A549 (cell line): ENCODE data around the gene KLHDC7B. TPM values are rescaled to one million over a fixed set of nuclear protein-coding genes. Genes with fewer than 3 reads are reported as not detected.

Experiments
- ATAC-seq, 2 experiments: fragments of 200-7000 bp in 1 of 2; fragments of >200 bp in 1 of 2; cut with Nextera tagmentation in 1 of 2; cut with Tn5 transposase in 1 of 2; 3 replicates each; pipeline versions ENCODE4 v1.8.0 to v1.9.1; 2018 to 2020; ENCODE audit warnings: mild to moderate bottlenecking in 1 of 2, moderate library complexity in 1 of 2
- CTCF ChIA-PET: fragments of 300-600 bp; sonication (Branson Sonifier 250); formaldehyde crosslinking; extraction: SDS; loops from one replicate; lab custom pipeline; 2021; ENCODE audit warnings: antibody characterized with exemption, inconsistent platforms; lab: Yijun Ruan, JAX
- POLR2A ChIA-PET: fragments of 350-600 bp; formaldehyde crosslinking; extraction: SDS; loops from one replicate; lab custom pipeline; 2021; ENCODE audit warnings: antibody characterized with exemption, inconsistent platforms; lab: Yijun Ruan, JAX
- DNase-seq, 2 experiments: peaks; one replicate each; pipeline versions ENCODE4 v3.0.0 to v3.0.0-alpha.2; 2011 to 2016; ENCODE audit warnings: low read depth in 1 of 2, low spot score in 1 of 2
- FAIRE-seq: peaks from 2 replicates; lab custom pipeline; 2011; peaks lifted over from hg19 to GRCh38; lab: Jason Lieb, UNC
- H3K27ac ChIP-seq, 2 experiments: fragments of >200 bp; sonication (Bioruptor Twin); formaldehyde crosslinking; 3 replicates each; pipeline ENCODE4 v1.5.1; 2016 to 2017
- H3K4me1 ChIP-seq: fragments of >200 bp; sonication (Bioruptor Twin); formaldehyde crosslinking; 3 replicates; pipeline ENCODE4 v1.6.1; 2016
- H3K4me2 ChIP-seq: fragments of >200 bp; sonication (Bioruptor Twin); formaldehyde crosslinking; 3 replicates; pipeline ENCODE4 v1.6.1; 2016
- H3K4me3 ChIP-seq: fragments of >200 bp; sonication (Bioruptor Twin); formaldehyde crosslinking; 3 replicates; pipeline ENCODE4 v1.5.1; 2016
- H3K9me3 ChIP-seq: fragments of >200 bp; sonication (Bioruptor Twin); formaldehyde crosslinking; 3 replicates; pipeline ENCODE4 v1.6.1; 2016
- ATOH8 ChIP-seq: fragments of 250-450 bp; sonication (Bioruptor Pico); IDR thresholded peaks from 2 replicates; pipeline ENCODE4 v1.5.0; 2020; ENCODE audit warnings: low read depth, mild to moderate bottlenecking, moderate library complexity
- BHLHE40 ChIP-seq: IDR thresholded peaks from 2 replicates; pipeline ENCODE4 v1.6.1; 2012; ENCODE audit warnings: low read depth, low read length, inconsistent platforms
- E2F6 ChIP-seq: IDR thresholded peaks from 2 replicates; pipeline ENCODE4 v1.6.1; 2012; ENCODE audit warnings: low read depth, borderline replicate concordance
- EHF ChIP-seq: fragments of 250-450 bp; sonication (Bioruptor Pico); IDR thresholded peaks from 2 replicates; pipeline ENCODE4 v1.5.0; 2020; ENCODE audit warnings: mild to moderate bottlenecking
- ESRRA ChIP-seq: fragments of 150-350 bp; IDR thresholded peaks from 2 replicates; pipeline ENCODE4 v1.6.1; 2014; ENCODE audit warnings: mild to moderate bottlenecking, low read length, borderline replicate concordance
- FOSB ChIP-seq: fragments of 250-450 bp; sonication (Bioruptor Pico); IDR thresholded peaks from 2 replicates; pipeline ENCODE4 v1.5.0; 2020; ENCODE audit warnings: mild to moderate bottlenecking, moderate library complexity
- FOSL2 ChIP-seq, 2 experiments: fragments of 450-650 bp in 1 of 2; fragments of >200 bp in 1 of 2; sonication (Bioruptor Twin) in 1 of 2; formaldehyde crosslinking; IDR thresholded peaks; 2 replicates each; pipeline versions ENCODE4 v1.5.0 to v1.6.1; 2016 to 2020; ENCODE audit warnings: mild to moderate bottlenecking in 1 of 2, moderate library complexity in 1 of 2
- FOXS1 ChIP-seq: fragments of 250-450 bp; sonication (Bioruptor Pico); IDR thresholded peaks from 2 replicates; pipeline ENCODE4 v1.5.0; 2020; ENCODE audit warnings: mild to moderate bottlenecking, moderate library complexity
- HMGXB4 ChIP-seq: fragments of 250-450 bp; sonication (Bioruptor Pico); IDR thresholded peaks from 2 replicates; pipeline ENCODE4 v1.5.0; 2021; ENCODE audit warnings: mild to moderate bottlenecking, moderate library complexity, borderline replicate concordance
- HOXB5 ChIP-seq: fragments of 250-450 bp; sonication (Bioruptor Pico); IDR thresholded peaks from 2 replicates; pipeline ENCODE4 v1.5.0; 2020; ENCODE audit warnings: mild to moderate bottlenecking, moderate library complexity
- JUNB ChIP-seq: fragments of >200 bp; sonication (Bioruptor Twin); formaldehyde crosslinking; IDR thresholded peaks from 2 replicates; pipeline ENCODE4 v1.6.1; 2016
- KDM5A ChIP-seq: fragments of 200-600 bp; sonication (generic); IDR thresholded peaks from 2 replicates; pipeline ENCODE4 v1.6.1; 2016; ENCODE audit warnings: antibody characterized with exemption, mild to moderate bottlenecking
- MYC ChIP-seq: IDR thresholded peaks from 2 replicates; pipeline ENCODE4 v1.6.1; 2012; ENCODE audit warnings: mild to moderate bottlenecking, inconsistent platforms, low read length, improper control_type of control experiment, borderline replicate concordance
- NFE2L2 ChIP-seq: fragments of 150-350 bp; conservative IDR thresholded peaks from 2 replicates; pipeline ENCODE4 v1.6.1; 2014; ENCODE audit warnings: low read length
- NR3C1 ChIP-seq: fragments of >200 bp; sonication (Bioruptor Twin); formaldehyde crosslinking; IDR thresholded peaks from 3 replicates; pipeline ENCODE4 v1.6.1; 2017
- PBX3 ChIP-seq: IDR thresholded peaks from 2 replicates; pipeline ENCODE4 v1.6.1; 2012
- PHF8 ChIP-seq: fragments of 200-600 bp; sonication (generic); IDR thresholded peaks from 2 replicates; pipeline ENCODE4 v1.6.1; 2016; ENCODE audit warnings: low read depth, mild to moderate bottlenecking, antibody characterized with exemption, moderate library complexity, borderline replicate concordance
- POLR2A ChIP-seq: IDR thresholded peaks from 2 replicates; pipeline ENCODE4 v1.6.1; 2012; ENCODE audit warnings: mild to moderate bottlenecking, low read length
- RARB ChIP-seq: fragments of 250-450 bp; sonication (Bioruptor Pico); IDR thresholded peaks from 2 replicates; pipeline ENCODE4 v1.8.0; 2021; ENCODE audit warnings: mild to moderate bottlenecking, moderate library complexity
- RCOR1 ChIP-seq: fragments of 150-350 bp; IDR thresholded peaks from 2 replicates; pipeline ENCODE4 v1.6.1; 2014; ENCODE audit warnings: antibody characterized with exemption, low read length, low read depth
- REST ChIP-seq: fragments of 200-600 bp; sonication (generic); IDR thresholded peaks from 2 replicates; pipeline ENCODE4 v1.6.1; 2016; ENCODE audit warnings: antibody characterized with exemption, mild to moderate bottlenecking, moderate library complexity
- RNF2 ChIP-seq: fragments of 200-600 bp; sonication (generic); IDR thresholded peaks from 2 replicates; pipeline ENCODE4 v1.6.1; 2016; ENCODE audit warnings: low read depth, mild to moderate bottlenecking, antibody characterized with exemption, moderate library complexity, borderline replicate concordance
- SREBF2 ChIP-seq: fragments of 450-650 bp; IDR thresholded peaks from 2 replicates; pipeline ENCODE4 v1.6.1; 2014; ENCODE audit warnings: mild to moderate bottlenecking, moderate library complexity
- TFCP2L1 ChIP-seq: fragments of 250-450 bp; sonication (Bioruptor Pico); IDR thresholded peaks from 2 replicates; pipeline ENCODE4 v1.5.0; 2021; ENCODE audit warnings: mild to moderate bottlenecking
- TP53 ChIP-seq: fragments of 250-450 bp; sonication (Bioruptor Pico); IDR thresholded peaks from 2 replicates; pipeline ENCODE4 v1.5.0; 2021; ENCODE audit warnings: mild to moderate bottlenecking, moderate library complexity
- WGBS: methylation state at CpG from one replicate; pipeline ENCODE4 v1.1.6; 2017; ENCODE audit errors: missing lambda C conversion rate; 5-methylcytosine and 5-hydroxymethylcytosine counted together
- polyA plus RNA-seq, 4 experiments: library from polyadenylated mRNA; depleted of rRNA in 3 of 4; stranded (reverse); fragments of >200 nt; fragmentation: RNase III in 1 of 4; extraction: RNeasy Plus Mini Kit Qiagen cat#74134 plus additional on column Dnase treatment in 1 of 4; gene quantifications; 2 replicates in 3 of 4; 3 replicates in 1 of 4; pipeline ENCODE4 v1.2.3, GENCODE V29; 2011 to 2017

KLHDC7B gene
- polyA plus RNA-seq, 2 of the 4 experiments (the other 2 are of a cell fraction): 0.09 TPM; not detected in 1

GRCh38 chr22:50544746-50545253 lies 899 bp upstream of the KLHDC7B start:
- DNase-seq: no peak
- H3K4me1 ChIP-seq: peaks cover 53% of the 10 kb centered on the region
- no peak for FAIRE-seq
- 71% methylated on average over 4 of the region's 5 CpGs for WGBS
- ChIA-PET POLR2A (interaction anchor here (1.3 to 1.4 kb wide), 2 partner anchors 13 to 18 kb away, joined by 3 to 4 read pairs; partner anchors contain the start of gene SYCE3), CTCF (interaction anchor here (0.9 to 4.5 kb wide), 10 partner anchors 11 to 76 kb away, joined by 3 to 25 read pairs (median 5); partner anchors contain the start of genes SCO2 and SYCE3)
- H3K27ac ChIP-seq: peak overlapping the region; percentile 82 to 84
- TF ChIP-seq ATOH8 (CRISPR knock-in tag) (no peak), KDM5A (no peak), PBX3 (no peak), TFCP2L1 (CRISPR knock-in tag) (no peak), RARB (CRISPR knock-in tag) (no peak), POLR2A (no peak), FOXS1 (no peak), NFE2L2 (no peak), SREBF2 (no peak), RCOR1 (no peak), BHLHE40 (no peak), FOSB (CRISPR knock-in tag) (no peak), RNF2 (no peak), EHF (no peak), JUNB (no peak), HOXB5 (CRISPR knock-in tag) (no peak), E2F6 (no peak), ESRRA (no peak), HMGXB4 (CRISPR knock-in tag) (no peak), NR3C1 (no peak)
- H3K4me2 ChIP-seq: peak overlapping the region; percentile 68
- H3K9me3 ChIP-seq: no peaks in the 10 kb centered on the region
- peak; percentile 14 to 51; a peak in 4 of 6 replicates for ATAC-seq
- H3K4me3 ChIP-seq: no peak overlapping the region

- ATAC-seq (no peak), FAIRE-seq (no peak), DNase-seq (no peak)
- H3K9me3 ChIP-seq: no peaks in the 10 kb centered on the region
- H3K4me1 ChIP-seq: peaks cover 35% of the 10 kb centered on the region
- H3K4me2 ChIP-seq: 0 out of 3 replicates have a peak overlapping the region, but pooled peaks have one; percentile 68
- H3K4me3 ChIP-seq: no peak overlapping the region
- CTCF ChIA-PET: interaction anchor here (0.8 to 4.5 kb wide), 7 partner anchors 10 to 75 kb away, joined by 3 to 25 read pairs (median 5); partner anchors contain the start of gene SYCE3
- WGBS: 91% methylated on average over 11 of the region's 78 CpGs
- POLR2A ChIA-PET: interaction anchor here (0.9 to 1.3 kb wide), 3 partner anchors 16 to 39 kb away, joined by 3 read pairs; partner anchors contain the start of genes LMF2, NCAPH2 and SYCE3
- peak overlapping the region; percentile 82 to 84; a peak in 5 of 6 replicates for H3K27ac ChIP-seq
- no peak for TF ChIP-seq FOSL2 (IDR thresholded peaks at IDR 0.05)
- TF ChIP-seq FOSL2 (CRISPR knock-in tag; IDR thresholded peaks at IDR 0.05): no peak
- no peak for TF ChIP-seq REST
- TF ChIP-seq HMGXB4 (CRISPR knock-in tag): no peak
- no peak for TF ChIP-seq SREBF2
- no peak for TF ChIP-seq PHF8
- TF ChIP-seq MYC: no peak
- TF ChIP-seq BHLHE40: no peak
- no peak for TF ChIP-seq TP53 (CRISPR knock-in tag)
Measured at GRCh38 chr22:50546326-50547262, 895 bp downstream of the KLHDC7B start.
